Globus pallidus (tissue), 1 donor: ENCODE results near the gene MIEF1.
"Not testable (repeated sequence)": the region's sequence is repeated elsewhere in the genome, so short reads cannot be mapped to it uniquely, and the experiment has no call there.

Experiments used
- DNase-seq: peaks from one replicate; pipeline ENCODE4 v3.0.0-alpha.2; 2015; ENCODE audit warnings: low spot score

Gene MIEF1

DNA sequence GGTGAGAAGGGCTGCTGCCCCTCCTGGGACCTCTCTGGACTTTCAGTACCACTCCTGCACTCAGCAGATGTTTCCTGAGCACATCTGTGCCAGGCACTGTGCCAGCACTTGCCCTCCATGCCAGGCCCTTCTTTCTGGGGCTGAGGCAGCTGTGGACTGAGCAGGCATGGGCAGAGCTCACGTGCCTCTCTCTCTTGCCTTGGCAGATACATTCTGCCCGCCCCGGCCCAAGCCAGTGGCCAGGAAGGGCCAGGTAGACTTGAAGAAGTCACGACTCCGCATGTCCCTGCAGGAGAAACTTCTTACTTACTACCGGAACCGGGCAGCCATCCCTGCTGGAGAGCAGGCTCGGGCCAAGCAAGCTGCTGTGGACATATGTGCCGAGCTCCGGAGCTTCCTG lies 9.9 kb downstream of the MIEF1 start:
- no peak for DNase-seq

DNA sequence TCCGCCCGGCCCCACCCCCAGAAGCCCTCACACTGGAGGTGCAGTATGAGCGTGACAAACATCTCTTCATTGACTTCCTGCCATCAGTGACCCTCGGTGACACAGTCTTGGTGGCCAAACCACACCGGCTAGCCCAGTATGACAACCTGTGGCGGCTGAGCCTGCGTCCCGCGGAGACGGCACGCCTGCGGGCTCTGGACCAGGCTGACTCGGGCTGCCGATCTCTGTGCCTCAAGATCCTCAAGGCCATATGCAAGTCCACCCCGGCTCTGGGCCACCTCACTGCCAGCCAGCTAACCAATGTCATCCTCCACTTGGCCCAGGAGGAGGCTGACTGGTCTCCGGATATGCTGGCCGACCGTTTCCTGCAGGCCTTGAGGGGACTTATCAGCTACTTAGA lies 11.7 kb downstream of the MIEF1 start:
- no peak for DNase-seq

DNA sequence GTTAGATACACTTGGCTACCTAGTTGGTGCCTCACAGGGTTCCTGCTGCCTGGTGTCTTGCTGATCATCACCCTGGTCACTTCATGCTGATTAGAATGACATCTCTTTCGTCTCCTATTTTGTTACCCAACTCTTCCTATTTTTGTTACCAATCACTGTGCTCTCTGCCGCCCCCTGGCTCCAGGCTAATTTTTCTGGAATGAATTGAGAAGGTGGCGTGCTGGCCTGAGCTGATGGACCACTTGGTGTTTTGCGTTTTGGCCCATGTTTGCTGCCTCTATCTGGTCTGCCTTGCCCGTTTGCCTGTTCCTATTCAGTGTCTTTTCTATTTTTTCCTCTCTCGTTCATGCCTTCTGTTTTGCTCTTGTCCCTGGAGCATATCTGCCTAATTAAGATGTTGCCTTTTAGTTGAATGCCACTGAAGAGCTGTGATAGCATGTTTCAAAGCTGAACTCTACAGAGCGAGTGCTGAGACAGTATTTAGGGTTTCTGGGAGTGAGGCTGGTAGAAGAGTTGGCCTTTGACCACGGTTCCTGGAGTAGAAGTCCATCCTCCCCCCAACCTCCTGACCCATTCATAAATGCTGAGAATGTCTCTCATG lies 12.4 kb downstream of the MIEF1 start:
- DNase-seq = no peak

DNA sequence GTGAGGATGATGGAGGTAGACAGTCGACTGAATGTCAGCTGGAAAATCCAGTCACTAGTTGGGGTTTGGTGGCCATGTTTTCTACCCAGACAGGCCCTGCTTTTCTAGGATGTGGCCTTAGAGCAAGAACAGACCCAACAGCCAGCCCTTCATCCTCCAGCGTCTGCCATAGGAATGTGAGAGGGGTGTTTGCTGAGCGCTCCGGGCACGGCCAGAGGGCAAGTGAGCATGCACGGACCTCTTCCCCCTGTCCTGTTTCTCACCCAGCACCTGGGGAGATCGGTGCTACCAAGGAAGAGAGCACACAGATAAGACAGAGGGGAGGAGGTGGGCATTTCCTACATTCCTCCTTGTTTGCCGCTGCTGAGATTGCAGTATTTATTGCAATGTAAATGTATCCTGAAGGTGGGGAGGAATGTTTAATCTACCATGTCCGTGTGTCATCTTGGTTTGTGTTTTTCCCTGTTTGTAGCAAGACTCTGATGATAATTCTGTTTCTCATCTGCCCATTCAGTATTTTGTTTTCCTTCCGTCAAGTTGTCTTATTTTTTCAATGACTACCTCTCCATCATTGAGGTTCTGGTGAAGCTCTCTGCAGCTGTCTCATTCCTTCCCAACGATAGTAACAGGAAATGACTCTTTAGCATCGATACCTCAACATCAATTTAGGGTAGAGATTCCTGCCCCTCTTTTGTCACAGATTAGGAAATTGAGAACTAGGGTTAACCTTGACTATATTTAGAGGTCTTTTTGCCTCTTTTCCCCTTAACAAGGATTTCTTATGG lies 13.4 kb downstream of the MIEF1 start:
- no peak for DNase-seq

DNA sequence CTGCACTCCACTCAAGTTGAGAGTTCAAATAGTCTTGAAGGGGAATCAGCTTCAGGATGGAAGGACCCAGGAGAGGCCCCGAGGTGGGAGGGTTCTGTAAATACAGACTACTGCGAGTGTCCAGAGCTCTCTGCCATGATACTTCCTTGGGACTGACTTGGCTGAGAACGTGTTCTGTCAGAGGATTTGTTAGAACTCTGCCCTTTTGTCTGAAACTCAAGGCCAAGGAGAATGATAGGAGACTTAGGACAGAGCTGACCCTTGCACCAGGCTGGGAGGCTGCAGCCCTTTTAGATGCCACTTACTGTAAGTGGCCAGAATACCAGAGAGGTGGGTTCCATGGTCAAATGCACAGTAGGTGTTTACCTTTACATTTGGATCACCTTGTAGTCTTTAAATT lies 15.4 kb downstream of the MIEF1 start:
- DNase-seq = no peak

DNA sequence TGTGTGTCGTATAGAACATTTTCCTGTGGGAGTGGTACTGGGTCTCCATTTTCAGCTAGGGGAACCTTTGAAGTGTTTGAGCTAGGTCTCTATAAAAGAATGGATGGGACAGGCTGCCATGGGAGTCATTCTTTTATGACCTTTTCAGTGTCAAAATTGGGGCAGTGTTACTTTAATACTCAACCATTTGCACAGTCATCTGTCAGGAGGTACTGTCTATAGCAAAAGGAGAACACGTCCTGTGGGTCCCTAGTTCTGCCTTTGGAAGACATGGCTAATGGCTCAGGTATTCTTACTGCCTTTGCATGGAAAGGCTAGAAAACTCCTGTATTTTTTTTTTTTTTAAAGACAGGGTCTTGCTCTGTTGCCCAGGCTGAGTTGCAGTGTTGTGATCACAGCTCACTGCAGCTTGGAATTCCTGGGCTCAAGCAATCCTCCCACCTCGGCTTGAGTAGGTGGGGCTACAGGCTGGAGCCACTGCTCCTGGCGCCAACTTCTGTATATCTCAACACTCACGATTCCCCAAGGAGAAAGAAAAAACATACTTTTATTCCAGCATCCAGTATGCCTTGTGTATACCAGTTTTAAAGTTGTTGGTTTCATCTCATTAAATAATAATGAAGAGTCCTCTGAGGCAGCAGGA lies 16.2 kb downstream of the MIEF1 start:
- DNase-seq = no peak

DNA sequence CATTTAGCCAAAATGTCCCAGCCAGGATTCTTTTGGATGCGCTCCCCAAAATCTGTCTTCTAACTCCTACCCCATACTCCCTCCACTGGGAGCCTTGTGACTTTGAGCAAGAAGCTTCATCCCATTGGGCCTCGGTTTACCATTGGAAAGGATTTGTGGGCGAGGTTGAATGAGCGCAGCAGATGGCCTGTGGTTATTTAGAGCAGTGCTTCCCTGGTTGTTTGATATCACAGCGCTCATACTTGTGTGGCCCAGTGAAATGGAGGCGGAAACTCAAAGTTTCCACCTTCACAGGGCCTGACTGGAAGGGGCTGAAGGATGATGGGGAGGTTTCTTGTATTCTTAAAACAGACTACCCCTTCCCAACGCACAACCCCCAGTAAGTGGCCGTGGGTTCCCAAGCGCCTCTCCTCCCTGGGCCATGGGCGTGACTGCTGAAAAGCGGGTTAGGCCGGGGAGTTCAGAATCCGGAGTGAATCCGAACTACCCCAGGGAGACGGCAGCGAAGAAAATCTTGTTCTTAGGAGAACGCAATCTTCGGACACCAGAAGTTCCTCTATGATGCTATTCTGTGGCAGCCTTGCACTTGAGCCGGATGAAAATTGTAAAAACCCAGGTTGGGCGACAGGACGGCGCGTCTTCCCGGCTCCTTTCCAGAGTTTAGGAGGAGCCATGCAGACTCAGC lies 17.0 kb downstream of the MIEF1 start:
- no peak for DNase-seq

DNA sequence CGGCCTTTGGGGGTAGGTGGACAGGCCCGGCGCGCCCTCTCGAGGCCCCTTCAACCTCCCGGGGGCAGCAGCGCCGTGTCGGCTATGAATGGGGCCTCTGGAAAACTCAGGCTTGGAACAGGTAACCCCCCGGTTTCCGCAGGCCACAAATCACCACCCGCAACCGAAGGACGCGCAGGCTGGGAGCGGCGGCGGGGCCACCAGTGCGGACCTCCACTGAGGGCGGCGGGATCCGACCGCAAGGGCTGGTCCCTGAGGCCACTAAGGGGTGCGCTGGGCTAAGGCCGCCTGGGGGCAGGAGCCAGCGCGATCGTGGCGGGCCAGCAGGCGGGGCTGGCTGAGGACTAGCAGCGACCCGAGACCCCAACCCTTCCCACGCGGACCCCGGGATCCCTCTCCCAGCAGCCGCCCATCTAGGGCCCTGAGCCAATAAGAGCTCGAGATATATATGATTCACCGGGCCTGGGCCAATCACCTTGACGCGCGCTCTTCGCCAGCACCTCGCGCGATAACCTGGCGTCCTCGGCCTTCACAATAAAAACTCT lies 17.7 kb downstream of the MIEF1 start:
- DNase-seq = peak; percentile 89

DNA sequence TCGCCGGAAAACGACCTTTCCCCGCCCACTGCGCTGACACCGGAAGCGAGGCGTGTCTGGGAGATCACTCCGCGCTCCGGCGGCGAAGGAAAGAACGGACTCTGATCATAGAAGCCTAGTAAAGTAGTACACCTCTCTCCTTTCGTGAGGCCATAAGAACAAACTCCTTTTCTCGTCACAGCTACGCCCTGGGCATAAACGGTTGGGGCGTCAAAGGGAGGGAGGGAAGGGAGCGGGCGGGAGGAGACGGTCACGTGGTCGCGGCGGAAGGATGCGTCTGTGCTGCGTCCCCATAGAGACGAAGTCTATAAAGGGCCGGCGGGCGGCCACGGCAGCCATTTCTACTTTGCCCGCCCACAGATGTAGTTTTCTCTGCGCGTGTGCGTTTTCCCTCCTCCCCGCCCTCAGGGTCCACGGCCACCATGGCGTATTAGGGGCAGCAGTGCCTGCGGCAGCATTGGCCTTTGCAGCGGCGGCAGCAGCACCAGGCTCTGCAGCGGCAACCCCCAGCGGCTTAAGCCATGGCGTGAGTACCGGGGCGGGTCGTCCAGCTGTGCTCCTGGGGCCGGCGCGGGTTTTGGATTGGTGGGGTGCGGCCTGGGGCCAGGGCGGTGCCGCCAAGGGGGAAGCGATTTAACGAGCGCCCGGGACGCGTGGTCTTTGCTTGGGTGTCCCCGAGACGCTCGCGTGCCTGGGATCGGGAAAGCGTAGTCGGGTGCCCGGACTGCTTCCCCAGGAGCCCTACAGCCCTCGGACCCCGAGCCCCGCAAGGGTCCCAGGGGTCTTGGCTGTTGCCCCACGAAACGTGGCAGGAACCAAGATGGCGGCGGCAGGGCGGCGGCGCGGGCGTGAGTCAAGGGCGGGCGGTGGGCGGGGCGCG lies 18.4 kb downstream of the MIEF1 start, which contains the start of gene ATF4:
ATF4 (plus strand) TSS at position 337 of the 880 bp plus-strand sequence. CDS start 884 bp downstream, outside the sequence.
- peak; percentile 84 for DNase-seq

DNA sequence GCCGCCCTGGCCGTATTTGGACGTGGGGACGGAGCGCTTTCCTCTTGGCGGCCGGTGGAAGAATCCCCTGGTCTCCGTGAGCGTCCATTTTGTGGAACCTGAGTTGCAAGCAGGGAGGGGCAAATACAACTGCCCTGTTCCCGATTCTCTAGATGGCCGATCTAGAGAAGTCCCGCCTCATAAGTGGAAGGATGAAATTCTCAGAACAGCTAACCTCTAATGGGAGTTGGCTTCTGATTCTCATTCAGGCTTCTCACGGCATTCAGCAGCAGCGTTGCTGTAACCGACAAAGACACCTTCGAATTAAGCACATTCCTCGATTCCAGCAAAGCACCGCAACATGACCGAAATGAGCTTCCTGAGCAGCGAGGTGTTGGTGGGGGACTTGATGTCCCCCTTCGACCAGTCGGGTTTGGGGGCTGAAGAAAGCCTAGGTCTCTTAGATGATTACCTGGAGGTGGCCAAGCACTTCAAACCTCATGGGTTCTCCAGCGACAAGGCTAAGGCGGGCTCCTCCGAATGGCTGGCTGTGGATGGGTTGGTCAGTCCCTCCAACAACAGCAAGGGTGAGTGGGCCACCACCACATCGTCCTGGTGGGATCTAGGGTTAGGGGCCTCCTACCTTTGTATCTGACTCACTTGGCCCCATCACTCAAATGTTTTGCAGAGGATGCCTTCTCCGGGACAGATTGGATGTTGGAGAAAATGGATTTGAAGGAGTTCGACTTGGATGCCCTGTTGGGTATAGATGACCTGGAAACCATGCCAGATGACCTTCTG lies 19.2 kb downstream of the MIEF1 start:
- DNase-seq = not testable (repeated sequence)

DNA sequence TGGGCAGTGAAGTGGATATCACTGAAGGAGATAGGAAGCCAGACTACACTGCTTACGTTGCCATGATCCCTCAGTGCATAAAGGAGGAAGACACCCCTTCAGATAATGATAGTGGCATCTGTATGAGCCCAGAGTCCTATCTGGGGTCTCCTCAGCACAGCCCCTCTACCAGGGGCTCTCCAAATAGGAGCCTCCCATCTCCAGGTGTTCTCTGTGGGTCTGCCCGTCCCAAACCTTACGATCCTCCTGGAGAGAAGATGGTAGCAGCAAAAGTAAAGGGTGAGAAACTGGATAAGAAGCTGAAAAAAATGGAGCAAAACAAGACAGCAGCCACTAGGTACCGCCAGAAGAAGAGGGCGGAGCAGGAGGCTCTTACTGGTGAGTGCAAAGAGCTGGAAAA lies 20.0 kb downstream of the MIEF1 start:
- not testable (repeated sequence) for DNase-seq

DNA sequence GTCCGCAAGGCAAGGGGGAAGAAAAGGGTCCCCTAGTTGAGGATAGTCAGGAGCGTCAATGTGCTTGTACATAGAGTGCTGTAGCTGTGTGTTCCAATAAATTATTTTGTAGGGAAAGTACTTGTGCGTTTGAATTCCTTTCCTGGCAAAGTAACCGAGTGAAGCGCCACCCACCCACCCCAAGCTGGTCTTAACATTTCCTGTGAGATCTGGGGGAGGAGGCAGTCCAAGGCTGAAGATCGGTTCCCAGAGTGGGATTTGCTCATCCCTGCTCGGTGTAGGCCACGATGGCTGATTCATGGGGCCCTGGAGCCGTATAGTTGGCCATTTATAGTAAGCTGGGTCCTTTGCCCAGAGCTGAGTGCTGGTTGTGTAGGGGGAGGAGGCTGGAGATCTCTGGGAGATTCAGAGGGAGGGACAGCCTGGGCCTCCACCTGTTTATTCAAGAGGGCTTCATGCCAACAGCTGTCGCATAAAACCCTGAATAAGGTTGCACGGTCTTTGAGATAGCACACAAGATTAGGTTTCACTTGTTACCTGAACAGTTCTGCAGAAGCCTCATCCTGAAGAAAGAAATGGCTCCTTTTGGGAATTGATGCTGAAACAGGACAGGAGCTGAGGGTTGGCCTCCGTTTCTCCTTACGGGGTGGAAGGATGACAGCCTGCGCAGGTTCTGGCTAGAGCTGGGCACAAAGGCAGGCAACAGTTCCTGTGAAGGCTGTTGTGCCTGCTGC lies 20.6 kb downstream of the MIEF1 start:
- DNase-seq = no peak

DNA sequence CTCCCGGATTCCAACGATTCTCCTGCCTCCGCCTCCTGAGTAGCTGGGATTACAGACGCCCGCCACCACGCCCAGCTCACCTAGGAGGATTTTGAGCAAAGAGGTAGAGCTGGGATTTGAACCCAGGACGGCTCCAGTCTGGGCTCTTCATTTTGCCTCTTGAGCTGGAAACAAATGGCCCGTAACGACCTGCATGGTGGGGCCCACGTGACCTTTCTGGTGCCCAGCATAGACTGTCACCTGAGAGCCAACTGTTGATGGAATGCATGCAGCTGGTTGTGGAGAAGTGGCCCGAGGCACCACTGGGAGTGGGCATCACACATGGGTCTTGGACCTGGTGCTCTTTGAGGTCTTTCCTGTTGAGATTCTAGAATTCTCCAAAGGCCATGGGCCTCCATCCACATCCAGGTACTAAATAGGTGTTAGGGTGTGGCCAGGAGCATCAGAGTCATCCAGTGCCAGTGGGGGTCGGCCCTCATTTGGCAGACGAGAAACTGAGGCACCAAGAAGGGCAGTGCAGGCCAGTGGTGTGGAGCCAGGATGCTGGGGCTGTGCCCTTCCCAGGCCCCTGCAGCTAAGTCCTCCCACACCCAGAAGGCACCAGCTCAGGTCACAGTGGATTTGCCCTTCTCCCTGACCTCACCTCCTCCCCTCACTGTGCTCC lies 22.1 kb downstream of the MIEF1 start:
- no peak for DNase-seq

DNA sequence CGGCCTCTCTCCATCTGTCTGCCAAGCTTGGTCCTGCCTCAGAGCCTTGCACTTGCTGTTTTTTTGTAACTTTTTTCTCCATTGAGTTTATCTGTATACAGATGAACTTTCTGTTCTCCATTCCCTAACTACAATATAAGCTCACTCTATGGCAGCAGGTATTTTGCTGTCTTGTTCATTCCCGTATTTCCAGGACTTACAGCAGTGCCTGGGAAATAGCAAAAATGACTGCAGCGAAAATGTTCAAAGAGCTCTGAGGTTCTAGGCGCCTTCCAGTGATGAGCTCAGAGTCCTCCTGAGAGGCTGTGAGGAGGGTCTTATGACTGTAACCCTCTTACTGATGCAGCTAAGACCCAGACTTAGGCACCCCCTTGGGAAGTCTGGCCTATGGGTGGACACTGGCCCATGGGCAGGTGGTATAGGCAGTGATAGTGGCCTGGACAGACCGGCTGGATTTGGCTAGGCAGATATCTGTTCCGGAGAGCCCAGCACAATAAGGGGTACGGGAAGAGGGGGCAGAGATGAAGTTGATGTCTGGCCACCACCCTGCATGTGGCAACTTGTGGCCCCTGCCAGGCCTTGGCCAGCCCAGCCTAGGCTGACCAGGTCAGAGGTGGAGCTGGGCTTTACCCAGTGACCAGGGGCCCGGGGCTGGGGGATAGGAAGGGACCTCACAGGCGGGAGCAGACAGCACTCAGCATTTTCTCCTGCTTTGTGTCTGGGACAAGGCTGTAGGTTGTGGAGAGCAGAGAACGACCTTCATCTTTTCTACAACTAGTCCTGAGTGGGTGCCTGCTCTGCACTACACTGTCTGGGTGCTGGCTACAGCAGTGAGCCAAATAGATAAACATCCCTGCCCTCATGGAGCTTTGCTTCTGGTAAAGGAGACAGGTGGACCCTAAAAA lies 22.9 kb downstream of the MIEF1 start:
- DNase-seq = no peak

DNA sequence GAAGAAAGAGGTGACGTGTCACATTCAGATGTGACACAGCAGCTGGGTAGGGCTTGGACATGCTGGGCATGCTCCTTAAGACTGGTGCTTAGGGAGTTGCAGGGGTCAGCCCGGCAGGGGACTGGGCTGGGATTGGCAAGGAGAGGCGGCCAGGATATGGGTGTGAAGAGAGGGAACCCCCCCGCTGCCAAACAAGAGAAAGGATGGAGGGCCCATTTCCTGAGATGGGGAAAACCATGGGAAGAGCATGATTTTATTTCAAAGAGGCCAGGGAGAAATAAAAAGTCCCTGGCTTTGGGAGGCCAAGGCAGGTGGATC lies 23.5 kb downstream of the MIEF1 start:
- DNase-seq = no peak

DNA sequence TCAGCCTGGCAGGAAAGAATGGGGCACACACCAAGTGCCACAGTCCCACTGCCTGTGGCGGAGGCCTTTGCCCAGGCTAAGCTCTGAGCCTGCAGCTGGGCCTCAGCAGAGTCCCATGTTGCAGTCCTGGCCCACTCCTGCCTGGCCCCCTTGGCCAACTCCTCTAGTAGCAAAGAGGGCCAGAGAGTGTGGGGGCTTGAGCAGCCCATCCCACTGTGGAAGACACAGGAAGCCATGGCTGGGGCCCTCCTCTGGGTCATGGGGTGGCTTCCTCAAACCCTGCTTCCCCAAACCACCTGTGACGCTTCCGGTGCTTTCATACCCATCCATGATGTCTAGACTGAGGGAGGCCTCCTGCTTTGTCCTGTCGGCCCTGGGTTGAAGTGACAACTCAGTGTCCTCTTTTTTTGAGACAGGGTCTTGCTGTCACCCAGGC lies 24.7 kb downstream of the MIEF1 start:
- DNase-seq = no peak

DNA sequence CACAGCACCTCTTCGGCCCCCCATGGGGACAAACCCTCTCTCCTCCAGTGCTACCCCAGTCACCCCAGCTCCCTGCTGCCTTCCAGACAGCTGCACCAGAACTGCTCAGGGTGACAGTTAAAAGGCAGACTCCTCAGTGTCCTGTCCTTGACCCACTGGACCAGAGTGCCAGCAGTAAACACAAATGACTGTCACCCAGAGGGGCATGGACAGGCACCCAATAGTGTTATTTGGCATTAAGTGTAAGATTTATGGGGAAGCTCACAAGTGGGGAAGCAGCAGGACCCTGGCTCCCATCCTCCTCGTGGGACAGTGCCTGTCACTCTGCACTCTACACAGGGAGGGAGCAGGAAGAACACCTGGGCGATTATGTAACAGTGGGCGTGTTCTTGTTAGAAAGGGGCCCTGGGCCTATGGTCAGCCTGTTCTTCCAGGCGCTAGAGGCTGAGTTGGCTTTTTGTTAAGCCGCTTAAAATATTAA lies 25.4 kb downstream of the MIEF1 start:
- no peak for DNase-seq

DNA sequence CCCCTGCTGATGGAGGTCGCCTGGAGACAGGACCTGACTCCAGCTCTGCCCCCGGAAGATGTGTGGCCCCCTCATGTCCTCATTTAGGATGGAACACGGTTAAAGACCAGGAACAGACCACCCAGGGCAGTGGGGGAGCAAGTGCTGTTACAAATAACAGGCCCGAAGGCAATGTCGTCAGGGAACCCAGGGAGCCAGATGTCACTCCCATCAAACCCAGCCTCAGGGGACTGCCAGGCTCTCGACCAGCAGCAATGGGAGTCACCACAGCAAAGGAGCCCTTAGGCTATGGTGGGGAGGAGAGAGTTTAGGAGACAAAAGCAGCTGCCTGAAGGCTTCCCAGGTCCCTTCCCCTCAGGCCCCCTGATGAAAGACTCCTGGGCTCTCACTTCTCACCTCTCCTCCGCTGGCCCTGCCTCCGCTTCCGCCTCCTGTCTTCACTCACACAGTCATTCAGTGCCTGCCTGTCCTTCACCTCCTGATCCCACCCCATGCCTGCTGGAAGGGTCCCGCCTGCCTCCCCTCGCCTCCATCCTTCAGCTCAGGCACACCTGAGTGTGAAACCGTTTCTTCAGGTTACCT lies 26.1 kb downstream of the MIEF1 start:
- no peak for DNase-seq
